Anterior cingulate cortex (tissue), 58 donors: ENCODE results near the gene SLC13A4.
"Not testable (repeated sequence)": the region's sequence is repeated elsewhere in the genome, so short reads cannot be mapped to it uniquely, and the experiment has no call there.

ENCODE experiments used
- DNase-seq, 58 donors: peaks; one replicate each; lab custom pipeline; 2025; lab: John Stamatoyannopoulos, UW

Gene SLC13A4

GRCh38 chr7:135706038-135706742 lies 21.8 kb downstream of the SLC13A4 start:
- no peak for DNase-seq

GRCh38 chr7:135704698-135705097 lies 23.3 kb downstream of the SLC13A4 start:
- no peak for DNase-seq

GRCh38 chr7:135704074-135704473 lies 23.9 kb downstream of the SLC13A4 start:
- DNase-seq: no peak

- DNase-seq: peak in 1 of 58 donors; percentile 9
Measured at GRCh38 chr7:135697276-135698049, 30.5 kb downstream of the SLC13A4 start.

- no peak for DNase-seq
Measured at GRCh38 chr7:135693558-135693957, 34.4 kb downstream of the SLC13A4 start.

- not testable (repeated sequence) for DNase-seq
Measured at GRCh38 chr7:135692606-135693005, 35.4 kb downstream of the SLC13A4 start.

GRCh38 chr7:135692055-135692454 lies 35.9 kb downstream of the SLC13A4 start:
- no peak for DNase-seq

GRCh38 chr7:135690566-135690965 lies 37.4 kb downstream of the SLC13A4 start:
- no peak for DNase-seq

- no peak for DNase-seq
Measured at GRCh38 chr7:135687466-135687865, 40.5 kb downstream of the SLC13A4 start.

GRCh38 chr7:135685306-135686084 lies 42.5 kb downstream of the SLC13A4 start:
- DNase-seq: no peak

GRCh38 chr7:135684699-135685098 lies 43.3 kb downstream of the SLC13A4 start:
- no peak for DNase-seq

- DNase-seq: no peak
Measured at GRCh38 chr7:135684136-135684535, 43.9 kb downstream of the SLC13A4 start.

GRCh38 chr7:135683609-135684008 lies 44.4 kb downstream of the SLC13A4 start:
- DNase-seq: no peak

GRCh38 chr7:135682191-135682590 lies 45.8 kb downstream of the SLC13A4 start:
- DNase-seq: no peak

- DNase-seq: no peak
Measured at GRCh38 chr7:135681762-135682161, 46.2 kb downstream of the SLC13A4 start.

GRCh38 chr7:135678612-135679575 lies 49.1 kb downstream of the SLC13A4 start:
- peak in 2 of 58 donors; percentile 7 to 27 for DNase-seq

- DNase-seq: no peak
Measured at GRCh38 chr7:135673360-135673706, 54.7 kb downstream of the SLC13A4 start.

- peak in 4 of 58 donors; percentile 17 to 63 (median 32) for DNase-seq
Measured at GRCh38 chr7:135672560-135673359, 55.2 kb downstream of the SLC13A4 start.

GRCh38 chr7:135670179-135670578 lies 57.8 kb downstream of the SLC13A4 start:
- peak in 1 of 58 donors; percentile 7 for DNase-seq
